GM19397 (cell line): Measurements from ENCODE around the gene ADD1.
A peak's percentile ranks its signal among the peaks of the same experiment; 100 is the strongest.

Source experiments
- ATAC-seq: cut with Tn5 transposase; IDR thresholded peaks from one replicate; pipeline ENCODE4 v1.9.1; 2021; ENCODE audit warnings: mild to moderate bottlenecking, moderate library complexity; ENCODE audit not compliant: unreplicated experiment

ADD1 gene

GRCh38 chr4:2834001-2834921, 9.4 kb upstream of the ADD1 start:
- no peak for ATAC-seq

GRCh38 chr4:2835978-2836377, 7.7 kb upstream of the ADD1 start:
- ATAC-seq, result no peak

DNA sequence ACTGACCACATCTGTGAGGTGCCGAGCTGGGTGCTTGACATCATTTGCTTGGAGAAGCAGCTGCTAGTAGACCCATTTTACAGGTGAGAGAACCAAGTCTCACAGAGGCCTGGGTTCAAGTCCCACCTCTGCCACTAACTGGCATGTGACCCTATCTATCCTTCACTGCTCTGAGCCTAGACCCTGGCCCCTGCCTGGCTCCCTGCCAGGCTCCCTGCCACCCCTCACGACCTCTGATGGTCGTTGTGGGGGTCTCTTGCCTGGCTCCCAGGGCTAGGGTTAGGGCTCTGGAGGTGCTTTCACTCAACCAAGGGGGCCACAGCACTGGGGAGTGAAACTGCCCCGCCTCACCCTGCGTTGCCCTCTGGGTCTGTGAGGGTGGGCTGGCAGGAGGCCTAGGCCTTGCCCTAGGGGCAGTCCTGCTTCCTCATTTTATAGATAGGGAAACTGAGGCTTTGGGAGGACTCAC, 7.2 kb upstream of the ADD1 start:
- ATAC-seq, result no peak

GRCh38 chr4:2837110-2837903, 6.3 kb upstream of the ADD1 start:
- no peak for ATAC-seq

GRCh38 chr4:2837904-2838496, 5.6 kb upstream of the ADD1 start:
- no peak for ATAC-seq

GRCh38 chr4:2839060-2839459, 4.6 kb upstream of the ADD1 start:
- ATAC-seq, result no peak

DNA sequence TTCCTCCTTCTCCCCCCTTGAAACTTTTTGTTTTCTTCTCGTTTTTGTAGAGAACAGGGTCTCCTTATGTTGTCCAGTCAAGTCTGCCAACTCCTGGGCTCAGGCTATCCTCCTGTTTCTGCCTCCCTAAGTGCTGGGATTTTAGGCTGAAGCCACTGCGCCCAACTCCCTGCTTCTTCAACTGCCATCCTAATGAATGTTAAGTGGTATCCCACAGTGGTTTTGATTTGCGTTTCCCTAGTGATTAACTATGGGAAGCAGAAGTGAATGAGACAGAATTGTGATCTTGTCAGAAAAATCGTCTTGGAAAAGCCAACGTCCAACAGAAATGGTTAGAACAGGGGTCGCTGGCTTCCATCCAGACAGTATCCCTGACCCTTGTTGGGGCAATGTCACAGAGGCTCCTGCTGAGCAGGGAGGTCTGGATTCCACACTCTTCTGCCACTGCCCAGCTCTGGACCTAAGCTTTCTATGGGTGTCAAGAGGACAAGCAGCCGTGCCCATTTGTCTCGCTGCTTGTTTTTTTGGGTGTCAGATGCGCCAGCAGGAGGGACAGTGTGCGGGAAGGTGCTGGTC, 869 bp upstream of the ADD1 start:
- no peak for ATAC-seq

- peak; percentile 20 for ATAC-seq
Measured at GRCh38 chr4:2843941-2844584, 419 bp downstream of the ADD1 start.

DNA sequence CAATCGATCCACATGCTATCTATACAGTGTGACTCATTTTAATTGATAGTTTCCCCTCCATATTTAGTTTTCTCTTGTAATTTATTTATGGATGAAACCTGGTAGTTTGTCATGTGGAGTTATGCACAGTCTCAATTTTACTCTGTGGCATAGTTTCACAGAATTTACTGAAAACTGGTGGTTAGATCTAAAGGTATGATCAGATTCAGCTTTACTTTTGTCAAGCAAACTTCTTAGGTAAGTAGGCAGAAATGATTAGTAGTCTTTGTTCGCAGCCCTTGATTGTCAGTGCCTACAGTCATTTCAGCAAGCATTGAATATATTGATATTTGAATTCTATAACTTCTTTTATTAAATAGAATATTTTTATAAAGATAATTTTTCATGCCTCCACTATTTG, 2.5 kb downstream of the ADD1 start:
- ATAC-seq, result no peak

DNA sequence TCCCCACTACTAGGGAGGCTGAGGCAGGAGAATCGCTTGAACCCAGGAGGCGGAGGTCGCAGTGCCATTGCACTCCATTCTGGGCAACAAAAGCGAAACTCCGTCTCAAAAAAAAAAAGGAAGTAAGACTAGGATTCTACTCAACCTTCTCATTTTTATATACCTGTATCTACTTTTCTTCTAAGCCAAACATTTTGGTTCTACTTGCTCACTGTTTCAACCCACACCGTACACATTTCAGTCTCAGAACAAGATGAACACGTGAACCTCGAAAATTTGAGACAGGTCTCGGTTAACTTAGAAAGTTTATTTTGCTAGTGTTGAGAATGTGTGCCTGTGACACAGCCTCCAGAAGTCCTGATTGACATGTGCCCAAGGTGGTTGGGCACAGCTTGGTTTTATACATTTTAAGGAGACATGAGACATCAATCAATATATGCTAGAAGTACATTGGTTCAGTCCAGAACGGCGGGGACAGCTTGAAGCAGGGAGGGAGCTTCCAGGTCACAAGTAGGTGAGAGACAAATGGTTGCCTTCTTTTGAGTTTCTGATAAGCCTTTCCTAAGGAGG, 3.7 kb downstream of the ADD1 start:
- no peak for ATAC-seq

DNA sequence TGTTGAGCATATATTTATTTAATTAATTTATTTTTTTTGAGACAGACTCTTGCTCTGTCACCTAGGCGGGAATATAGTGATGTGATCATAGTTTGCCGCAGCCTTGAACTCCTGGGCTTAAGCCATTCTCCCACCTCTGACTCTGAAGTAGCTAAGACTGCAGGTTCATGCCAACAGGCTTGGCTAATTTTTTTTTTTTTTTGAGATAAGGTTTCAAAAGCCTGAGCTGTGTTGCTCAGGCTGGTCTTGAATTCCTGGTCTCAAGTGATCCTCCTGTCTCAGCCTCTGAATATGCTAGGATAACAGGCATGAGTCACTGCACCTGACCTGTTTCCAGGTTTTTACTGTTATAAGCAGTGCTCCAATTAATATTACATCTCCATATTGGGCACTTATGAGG, 4.8 kb downstream of the ADD1 start:
- no peak for ATAC-seq

- no peak for ATAC-seq
Measured at GRCh38 chr4:2849267-2850152, 5.9 kb downstream of the ADD1 start.

- no peak for ATAC-seq
Measured at GRCh38 chr4:2850966-2851798, 7.5 kb downstream of the ADD1 start.

GRCh38 chr4:2852481-2852921, 8.9 kb downstream of the ADD1 start:
- ATAC-seq, result peak; percentile 45

DNA sequence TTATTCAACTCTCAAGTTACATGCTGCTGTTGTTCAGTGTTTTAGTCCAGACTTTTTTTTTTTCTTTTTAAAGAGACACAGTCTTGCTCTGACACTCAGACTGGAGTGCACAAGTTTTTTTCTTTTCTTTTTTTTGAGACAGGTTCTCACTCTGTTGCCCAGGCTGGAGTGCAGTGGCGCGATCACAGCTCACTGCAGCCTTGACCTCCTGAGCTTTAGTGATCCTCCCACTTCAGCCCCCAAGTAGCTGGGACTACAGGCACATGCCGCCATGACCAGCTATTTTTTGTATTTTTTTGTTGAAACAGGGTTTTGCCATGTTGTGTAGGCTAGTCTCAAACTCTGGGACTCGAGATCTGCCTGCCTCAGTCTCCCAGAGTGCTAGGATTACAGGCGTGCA, 11.9 kb downstream of the ADD1 start:
- ATAC-seq, result no peak

- ATAC-seq, result no peak
Measured at GRCh38 chr4:2856266-2856665, 12.6 kb downstream of the ADD1 start.

DNA sequence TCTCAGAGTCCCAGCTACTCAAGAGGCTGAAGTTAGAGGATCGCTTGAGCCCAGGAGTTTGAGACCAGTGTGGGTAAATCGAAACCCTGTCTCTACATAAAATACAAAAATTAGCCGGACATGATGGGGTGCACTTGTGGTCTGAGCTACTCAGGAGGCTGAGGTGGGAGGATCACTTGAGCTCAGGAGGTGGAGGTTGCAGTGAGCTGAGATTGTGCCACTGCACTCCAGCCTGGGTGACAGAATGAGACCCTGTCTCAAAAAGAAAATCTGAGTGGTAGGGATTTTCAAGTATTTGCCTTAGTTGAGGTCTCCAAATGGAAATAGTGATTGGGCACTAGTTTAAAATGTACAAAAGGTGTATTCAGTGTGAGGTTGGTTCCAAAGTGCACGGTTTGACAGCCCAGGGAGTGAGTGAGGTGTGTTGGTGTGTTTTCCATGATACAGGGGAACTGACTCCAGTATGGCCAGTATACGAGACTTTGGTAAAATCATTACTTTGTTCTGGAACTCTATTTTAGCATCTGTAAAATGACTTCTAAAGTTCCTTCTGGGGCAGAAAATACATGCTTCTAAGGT, 13.8 kb downstream of the ADD1 start:
- ATAC-seq, result no peak
